ENCODE measurements around the gene ZNF628.

Gene ZNF628

DNA sequence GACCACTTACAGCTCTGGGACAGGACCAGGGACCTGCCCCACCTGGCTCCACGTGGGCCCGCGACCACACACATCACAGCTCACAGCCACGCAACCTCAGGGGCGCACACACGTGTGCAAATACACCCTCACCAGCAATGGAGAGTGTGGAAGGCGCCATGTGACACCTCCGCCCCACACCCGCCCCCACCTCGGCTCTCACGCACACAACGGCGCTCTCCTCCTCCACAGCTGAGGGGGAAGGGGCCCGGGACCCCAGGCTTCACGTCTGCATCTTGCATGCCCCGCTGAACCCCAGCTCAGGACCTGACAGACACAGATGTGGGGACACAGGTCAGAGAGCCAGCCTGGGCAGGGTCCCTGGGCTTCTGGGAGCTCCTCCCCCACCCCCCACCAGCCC lies 26.9 kb upstream of the ZNF628 start:
- Histone ChIP-seq H3K36me3 (ENCODE audit: insufficient read depth, low read length) (no peaks in the 10 kb centered on the region), H3F3A (ENCODE audit: low read depth) (no peaks in the 10 kb centered on the region), H2AFZ (ENCODE audit: low read length) (no peak overlapping the region), H3K79me2 (ENCODE audit: insufficient read depth, low read length) (no peaks in the 10 kb centered on the region), H3K9ac (ENCODE audit: low read depth, low read length, poor library complexity, severe bottlenecking) (no peak overlapping the region), H3K27me3 (ENCODE audit: insufficient read depth, low read length, poor library complexity, severe bottlenecking) (no peaks in the 10 kb centered on the region), H3K4me3 (ENCODE audit: low read length, poor library complexity, severe bottlenecking) (no peak overlapping the region), H3K4me2 (ENCODE audit: low read depth, low read length, poor library complexity, severe bottlenecking) (no peak overlapping the region), H3K9me2 (replicated peaks; ENCODE audit: low read depth, low read length) (no peaks in the 10 kb centered on the region), H3K4me1 (ENCODE audit: insufficient read depth, low read length, poor library complexity, severe bottlenecking) (no peaks in the 10 kb centered on the region), H4K20me1 (ENCODE audit: insufficient read depth, low read length, poor library complexity, severe bottlenecking) (no peaks in the 10 kb centered on the region), H3K9me3 (ENCODE audit: insufficient read depth, low read depth, low read length) (no peaks in the 10 kb centered on the region)
- TF ChIP-seq, protein P1, sequence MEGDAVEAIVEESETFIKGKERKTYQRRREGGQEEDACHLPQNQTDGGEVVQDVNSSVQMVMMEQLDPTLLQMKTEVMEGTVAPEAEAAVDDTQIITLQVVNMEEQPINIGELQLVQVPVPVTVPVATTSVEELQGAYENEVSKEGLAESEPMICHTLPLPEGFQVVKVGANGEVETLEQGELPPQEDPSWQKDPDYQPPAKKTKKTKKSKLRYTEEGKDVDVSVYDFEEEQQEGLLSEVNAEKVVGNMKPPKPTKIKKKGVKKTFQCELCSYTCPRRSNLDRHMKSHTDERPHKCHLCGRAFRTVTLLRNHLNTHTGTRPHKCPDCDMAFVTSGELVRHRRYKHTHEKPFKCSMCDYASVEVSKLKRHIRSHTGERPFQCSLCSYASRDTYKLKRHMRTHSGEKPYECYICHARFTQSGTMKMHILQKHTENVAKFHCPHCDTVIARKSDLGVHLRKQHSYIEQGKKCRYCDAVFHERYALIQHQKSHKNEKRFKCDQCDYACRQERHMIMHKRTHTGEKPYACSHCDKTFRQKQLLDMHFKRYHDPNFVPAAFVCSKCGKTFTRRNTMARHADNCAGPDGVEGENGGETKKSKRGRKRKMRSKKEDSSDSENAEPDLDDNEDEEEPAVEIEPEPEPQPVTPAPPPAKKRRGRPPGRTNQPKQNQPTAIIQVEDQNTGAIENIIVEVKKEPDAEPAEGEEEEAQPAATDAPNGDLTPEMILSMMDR (conservative IDR thresholded peaks at IDR 0.05; ENCODE audit: low read length) = no peak
- TF ChIP-seq EZH2phosphoT487 (IDR thresholded peaks at IDR 0.05; ENCODE audit: borderline replicate concordance) = no peak

DNA sequence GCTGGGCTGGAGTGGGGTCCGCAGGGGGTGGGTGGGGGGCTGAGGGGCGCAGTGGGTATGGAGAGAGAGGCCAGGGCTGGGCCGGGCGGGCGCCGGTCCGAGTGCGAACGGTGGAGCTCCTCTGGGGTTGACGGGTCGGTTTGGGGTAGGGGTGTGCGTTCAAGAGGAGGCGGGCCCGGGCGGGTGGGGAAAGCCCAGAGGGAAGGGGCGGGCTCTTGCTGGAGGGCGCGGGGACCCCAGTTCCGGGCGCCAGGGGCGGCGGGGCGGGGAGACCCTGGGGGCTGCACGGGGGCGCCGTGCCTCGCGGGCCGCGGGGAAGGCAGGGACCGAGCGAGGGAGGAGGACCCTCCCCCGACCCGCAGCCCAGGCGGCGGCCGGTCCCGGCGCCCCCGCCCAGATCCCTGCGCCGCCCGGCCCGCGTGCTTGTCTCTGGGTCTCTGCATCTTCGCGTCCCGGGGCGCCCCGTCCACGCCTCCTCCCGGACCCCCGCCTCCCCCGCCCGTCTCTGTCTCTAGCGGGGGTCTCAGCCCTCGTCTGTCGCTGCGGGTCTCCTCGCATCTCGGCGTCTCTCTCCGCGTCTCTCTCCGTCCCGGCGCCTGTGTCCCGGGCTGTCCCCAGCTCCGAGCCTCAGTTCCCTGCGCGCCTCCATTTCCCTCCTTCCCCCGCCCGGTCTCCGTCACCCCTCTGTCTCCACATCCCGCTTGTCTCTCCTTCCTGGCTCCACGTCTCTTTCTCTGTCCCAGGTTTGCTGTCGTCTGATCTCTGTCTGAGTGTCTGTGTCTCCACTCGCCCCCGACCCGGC lies 25.1 kb upstream of the ZNF628 start:
- no peak overlapping the region for H3K9ac ChIP-seq (ENCODE audit: low read depth, low read length, poor library complexity, severe bottlenecking)

DNA sequence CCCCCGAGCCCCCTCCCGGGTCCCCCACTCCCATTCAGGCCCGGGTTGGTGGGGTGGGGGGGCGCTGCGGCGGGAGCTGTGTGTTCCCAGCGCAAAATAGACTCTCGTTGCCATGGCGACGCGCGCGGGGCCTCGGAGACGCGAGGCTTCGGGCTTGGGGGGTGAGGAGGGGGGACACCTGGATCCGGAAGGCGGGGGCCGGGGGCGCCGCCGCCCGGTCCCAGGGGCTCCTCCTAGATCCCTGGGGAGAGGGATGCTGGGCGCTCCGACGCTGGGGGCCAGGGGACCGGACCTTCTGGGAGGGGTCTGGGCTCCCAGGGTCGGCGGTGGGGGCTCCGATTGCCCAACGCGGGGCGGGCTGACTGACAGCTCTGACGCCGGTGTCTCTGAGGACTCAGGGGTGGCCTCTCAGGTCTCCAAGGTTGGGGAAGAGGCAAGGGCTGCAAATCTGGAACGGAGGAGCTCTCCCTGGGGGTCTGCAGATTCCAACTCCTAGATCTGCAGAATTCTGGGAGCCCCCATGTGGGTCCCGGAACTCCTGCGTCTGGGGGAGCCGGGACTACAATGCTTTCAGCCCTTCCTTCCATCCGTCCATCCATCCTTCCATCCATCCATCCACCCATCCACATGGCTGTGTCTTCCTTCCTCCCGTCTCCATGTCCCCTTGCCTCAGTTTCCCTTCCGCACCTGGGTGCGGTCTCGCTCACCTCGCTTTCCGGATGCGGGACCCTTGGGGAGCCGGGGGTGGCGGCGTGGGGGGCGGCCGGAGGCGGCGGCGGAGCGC lies 24.3 kb upstream of the ZNF628 start:
- Histone ChIP-seq H3K27me3 (ENCODE audit: insufficient read depth, low read length, poor library complexity, severe bottlenecking) (no peaks in the 10 kb centered on the region), H3K9ac (ENCODE audit: low read depth, low read length, poor library complexity, severe bottlenecking) (no peak overlapping the region), H3F3A (ENCODE audit: low read depth) (no peaks in the 10 kb centered on the region), H3K4me2 (ENCODE audit: low read depth, low read length, poor library complexity, severe bottlenecking) (no peak overlapping the region), H3K4me3 (ENCODE audit: low read length, poor library complexity, severe bottlenecking) (no peak overlapping the region), H4K20me1 (ENCODE audit: insufficient read depth, low read length, poor library complexity, severe bottlenecking) (no peaks in the 10 kb centered on the region), H3K36me3 (ENCODE audit: insufficient read depth, low read length) (no peaks in the 10 kb centered on the region), H3K9me3 (ENCODE audit: insufficient read depth, low read depth, low read length) (no peaks in the 10 kb centered on the region), H2AFZ (ENCODE audit: low read length) (no peak overlapping the region), H3K79me2 (ENCODE audit: insufficient read depth, low read length) (no peaks in the 10 kb centered on the region; the same call in 1 of the 2 replicates), H3K4me1 (ENCODE audit: insufficient read depth, low read length, poor library complexity, severe bottlenecking) (no peaks in the 10 kb centered on the region), H3K9me2 (replicated peaks; ENCODE audit: low read depth, low read length) (no peaks in the 10 kb centered on the region)
- TF ChIP-seq, protein P1 (conservative IDR thresholded peaks at IDR 0.05; ENCODE audit: low read length) = no peak
- TF ChIP-seq EZH2phosphoT487 (IDR thresholded peaks at IDR 0.05; ENCODE audit: borderline replicate concordance) = no peak

More for the DNA sequence above, 25.1 kb upstream of the ZNF628 start:
- Histone ChIP-seq H3F3A (ENCODE audit: low read depth) (no peaks in the 10 kb centered on the region), H3K9me2 (replicated peaks; ENCODE audit: low read depth, low read length) (no peaks in the 10 kb centered on the region), H3K9me3 (ENCODE audit: insufficient read depth, low read depth, low read length) (no peaks in the 10 kb centered on the region), H3K4me3 (ENCODE audit: low read length, poor library complexity, severe bottlenecking) (no peak overlapping the region), H4K20me1 (ENCODE audit: insufficient read depth, low read length, poor library complexity, severe bottlenecking) (no peaks in the 10 kb centered on the region), H3K4me1 (ENCODE audit: insufficient read depth, low read length, poor library complexity, severe bottlenecking) (no peaks in the 10 kb centered on the region), H3K36me3 (ENCODE audit: insufficient read depth, low read length) (no peaks in the 10 kb centered on the region), H3K79me2 (ENCODE audit: insufficient read depth, low read length) (no peaks in the 10 kb centered on the region), H3K27me3 (ENCODE audit: insufficient read depth, low read length, poor library complexity, severe bottlenecking) (no peaks in the 10 kb centered on the region), H3K4me2 (ENCODE audit: low read depth, low read length, poor library complexity, severe bottlenecking) (no peak overlapping the region), H2AFZ (ENCODE audit: low read length) (no peak overlapping the region)
- TF ChIP-seq, protein P1 (conservative IDR thresholded peaks at IDR 0.05; ENCODE audit: low read length) = no peak
- TF ChIP-seq EZH2phosphoT487 (IDR thresholded peaks at IDR 0.05; ENCODE audit: borderline replicate concordance) = no peak
